Hair follicular keratinocyte (primary cell): ENCODE data around the gene HSPA9. TPM values are rescaled to one million over a fixed set of nuclear protein-coding genes. Genes with fewer than 3 reads are reported as not detected.

Experiments
- total RNA-seq: library from RNA; depleted of rRNA; stranded (reverse); fragments of >200 nt; gene quantifications from 2 replicates; pipeline ENCODE4 v1.2.3, GENCODE V29; 2015

HSPA9 gene
- 269 and 385 TPM in 2 replicates for total RNA-seq

GRCh38 chr5:138575194-138576015, at the start of gene HSPA9:
TSS of gene HSPA9 (minus strand) at chr5:138575401. CDS start at chr5:138575318, 83 bp downstream.

GRCh38 chr5:138542956-138543729, 32.1 kb downstream of the HSPA9 start, which contains the start of gene ETF1:
TSS of gene ETF1 (minus strand) at chr5:138543236. CDS start at chr5:138542918, 318 bp downstream.

Other genes starting within 250 kb of the HSPA9 start
- gene CDC25C, start 243.6 kb downstream of the HSPA9 start, total RNA-seq: 5.2 and 11.9 TPM in 2 replicates
- gene FAM53C, start 237.1 kb downstream of the HSPA9 start, total RNA-seq: 20.1 and 23.5 TPM in 2 replicates
- gene KDM3B, start 222.7 kb downstream of the HSPA9 start, total RNA-seq: 25.9 and 26.1 TPM in 2 replicates
- gene REEP2, start 136.3 kb downstream of the HSPA9 start, total RNA-seq: 2.0 and 4.5 TPM in 2 replicates
- 17.6 and 65.0 TPM in 2 replicates for gene EGR1, start 109.9 kb downstream of the HSPA9 start, total RNA-seq
- gene ETF1, start 32.2 kb downstream of the HSPA9 start, total RNA-seq: 116 and 130 TPM in 2 replicates
- 180 and 215 TPM in 2 replicates for gene CTNNA1, start 178.0 kb upstream of the HSPA9 start, total RNA-seq